Large intestine (tissue), 3 donors: ENCODE data around the gene ZNF789. TPM values are rescaled to one million over a fixed set of nuclear protein-coding genes. Genes with fewer than 3 reads are reported as not detected.

Experiments
- DNase-seq, 2 donors: peaks; one replicate each; pipeline versions ENCODE4 v3.0.0 to v3.0.0-alpha.2; 2013
- H3K27ac ChIP-seq: one replicate; pipeline ENCODE4 v1.5.1; 2013; ENCODE audit warnings: low read length
- H3K27me3 ChIP-seq: 2 replicates; pipeline ENCODE4 v1.6.1; 2013; ENCODE audit warnings: low read length; ENCODE audit not compliant: control insufficient read depth, insufficient read depth
- H3K36me3 ChIP-seq: 2 replicates; pipeline ENCODE4 v1.6.1; 2013; ENCODE audit warnings: low read length; ENCODE audit not compliant: control insufficient read depth, insufficient read depth
- H3K4me1 ChIP-seq: one replicate; pipeline ENCODE4 v1.6.1; 2013; ENCODE audit warnings: low read length; ENCODE audit not compliant: control insufficient read depth, insufficient read depth
- H3K4me3 ChIP-seq: one replicate; pipeline ENCODE4 v1.5.1; 2013; ENCODE audit warnings: low read length
- H3K9me3 ChIP-seq: one replicate; pipeline ENCODE4 v1.6.1; 2013; ENCODE audit warnings: mild to moderate bottlenecking, low read depth, low read length, moderate library complexity; ENCODE audit not compliant: control insufficient read depth
- WGBS: methylation state at CpG from one replicate; pipeline ENCODE4 v1.1.5; 2013; ENCODE audit warnings: low lambda C conversion rate; ENCODE audit not compliant: insufficient coverage; 5-methylcytosine and 5-hydroxymethylcytosine counted together
- polyA plus RNA-seq: library from polyadenylated mRNA; unstranded; fragments of 120-200 nt; gene quantifications from one replicate; pipeline ENCODE4 v1.2.1, GENCODE V29; 2013

The ZNF789 gene
- polyA plus RNA-seq, 1 donor = 61.3 TPM

DNA sequence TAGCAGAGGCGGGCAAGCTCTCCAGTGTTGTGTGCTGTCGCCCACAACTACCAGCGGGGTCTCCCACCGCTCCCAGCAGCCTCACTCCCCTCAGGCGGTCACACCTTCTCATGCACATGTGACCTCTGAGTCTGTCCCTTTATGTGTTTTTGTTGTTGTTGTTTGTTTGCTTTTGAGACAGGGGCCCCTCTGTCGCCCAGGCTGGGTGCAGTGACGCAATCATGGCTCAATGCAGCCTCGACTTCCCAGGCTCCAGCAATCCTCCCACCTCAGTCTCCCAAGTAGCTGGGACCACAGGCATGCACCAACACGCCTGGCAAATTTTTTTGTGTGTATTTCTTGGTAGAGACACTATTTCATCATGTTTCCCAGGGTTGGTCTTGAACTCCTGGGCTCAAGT, 32.5 kb upstream of the ZNF789 start:
- Histone ChIP-seq H3K4me1 (peaks cover 15% of the 10 kb centered on the region), H3K27me3 (no peaks in the 10 kb centered on the region), H3K27ac (no peak overlapping the region), H3K4me3 (peak overlapping the region; percentile 94), H3K36me3 (peaks cover 22% of the 10 kb centered on the region), H3K9me3 (no peaks in the 10 kb centered on the region)
- WGBS = no CpG with 5 or more reads among the region's 9 CpGs
- DNase-seq = no peak

DNA sequence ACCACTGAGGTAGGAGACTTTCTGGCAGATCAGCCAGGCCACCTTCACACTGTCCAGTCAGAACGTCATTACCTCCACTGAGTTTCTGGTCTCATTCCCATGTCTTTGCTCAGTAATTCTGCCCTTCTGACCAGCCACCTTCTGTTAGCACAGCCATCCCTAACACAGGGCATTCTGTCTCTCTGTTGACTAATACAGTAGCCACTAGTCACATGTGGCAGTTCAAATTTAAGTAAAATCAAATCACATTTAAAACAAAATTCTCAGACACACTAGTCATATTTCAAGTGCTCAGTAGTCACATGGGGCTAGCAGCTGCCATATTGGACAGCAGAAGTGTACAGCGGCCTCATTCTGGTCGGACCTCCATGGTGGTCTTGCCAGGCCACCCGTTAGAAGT, 26.6 kb upstream of the ZNF789 start:
- no peak overlapping the region for H3K4me3 ChIP-seq
- H3K9me3 ChIP-seq = no peaks in the 10 kb centered on the region
- no CpG with 5 or more reads among the region's 4 CpGs for WGBS
- H3K36me3 ChIP-seq = peaks cover 72% of the 10 kb centered on the region
- H3K27ac ChIP-seq = no peak overlapping the region
- no peaks in the 10 kb centered on the region for H3K27me3 ChIP-seq
- H3K4me1 ChIP-seq = no peaks in the 10 kb centered on the region
- no peak for DNase-seq

DNA sequence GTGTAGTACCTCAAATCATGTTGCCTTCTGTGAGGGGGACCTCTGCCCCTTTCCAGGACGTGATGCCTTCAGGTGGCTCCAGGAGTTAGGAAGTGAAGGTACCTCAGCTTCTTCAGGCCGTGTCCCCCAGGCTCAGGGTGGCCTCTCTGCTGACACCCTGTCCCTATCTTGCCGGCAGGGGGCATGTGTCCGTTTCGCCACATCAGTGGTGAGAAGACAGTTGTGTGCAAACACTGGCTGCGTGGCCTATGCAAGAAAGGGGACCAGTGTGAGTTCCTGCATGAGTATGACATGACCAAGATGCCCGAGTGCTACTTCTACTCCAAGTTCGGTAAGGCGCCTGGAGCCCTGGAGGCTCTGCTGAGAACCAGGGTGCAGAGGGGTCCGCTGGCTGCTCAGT, 24.7 kb upstream of the ZNF789 start:
- Histone ChIP-seq H3K9me3 (no peaks in the 10 kb centered on the region), H3K4me1 (no peaks in the 10 kb centered on the region), H3K27me3 (no peaks in the 10 kb centered on the region), H3K36me3 (peaks cover 83% of the 10 kb centered on the region), H3K4me3 (no peak overlapping the region), H3K27ac (no peak overlapping the region)
- DNase-seq = no peak
- no CpG with 5 or more reads among the region's 10 CpGs for WGBS

DNA sequence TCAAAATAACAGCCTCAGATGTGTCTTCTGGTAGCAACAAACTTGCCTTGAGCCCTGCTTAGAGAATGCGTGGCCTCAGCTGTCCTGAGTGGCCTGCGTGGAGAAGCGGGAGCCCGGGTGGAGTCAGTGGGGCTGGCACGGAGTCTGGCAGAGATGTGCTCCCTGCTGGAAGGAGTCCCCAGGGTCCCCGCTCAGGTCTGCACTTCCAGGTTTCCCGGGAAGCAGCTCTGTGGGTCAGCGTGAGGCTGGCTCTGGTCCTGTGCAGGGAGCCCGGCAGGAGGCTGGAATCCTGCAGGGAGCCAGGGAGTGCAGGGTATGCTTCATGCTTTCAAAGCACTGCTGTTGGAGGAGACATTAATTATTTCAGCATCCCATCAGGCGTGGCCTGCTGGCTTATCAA, 23.8 kb upstream of the ZNF789 start:
- H3K27me3 ChIP-seq = no peaks in the 10 kb centered on the region
- peaks cover 85% of the 10 kb centered on the region for H3K36me3 ChIP-seq
- no peaks in the 10 kb centered on the region for H3K4me1 ChIP-seq
- no peak overlapping the region for H3K27ac ChIP-seq
- no peak overlapping the region for H3K4me3 ChIP-seq
- DNase-seq = no peak
- H3K9me3 ChIP-seq = no peaks in the 10 kb centered on the region
- WGBS = no CpG with 5 or more reads among the region's 10 CpGs

DNA sequence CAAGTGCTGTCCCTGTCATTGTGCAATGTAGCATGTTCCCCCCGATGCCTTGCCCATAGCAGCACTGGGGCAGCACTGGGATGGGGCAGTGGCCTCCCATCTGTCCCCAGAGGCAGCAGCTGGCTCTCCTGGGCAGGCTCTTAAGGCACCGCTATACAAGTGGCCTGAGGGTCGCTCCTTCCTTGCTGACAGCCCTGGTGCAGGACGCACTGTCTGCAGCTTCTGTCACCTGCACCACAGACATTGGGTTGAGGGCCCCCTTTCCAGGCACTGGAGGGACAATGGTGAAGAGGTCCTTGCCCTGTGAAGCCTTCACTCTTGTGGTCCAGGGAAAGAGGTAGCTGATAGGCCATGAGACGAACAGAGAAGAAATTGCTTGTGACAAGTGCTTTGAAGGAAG, 23.4 kb upstream of the ZNF789 start:
- Histone ChIP-seq H3K4me1 (no peaks in the 10 kb centered on the region), H3K36me3 (peaks cover 89% of the 10 kb centered on the region), H3K27me3 (no peaks in the 10 kb centered on the region), H3K4me3 (no peak overlapping the region), H3K9me3 (no peaks in the 10 kb centered on the region), H3K27ac (no peak overlapping the region)
- WGBS = no CpG with 5 or more reads among the region's 5 CpGs
- DNase-seq = no peak

DNA sequence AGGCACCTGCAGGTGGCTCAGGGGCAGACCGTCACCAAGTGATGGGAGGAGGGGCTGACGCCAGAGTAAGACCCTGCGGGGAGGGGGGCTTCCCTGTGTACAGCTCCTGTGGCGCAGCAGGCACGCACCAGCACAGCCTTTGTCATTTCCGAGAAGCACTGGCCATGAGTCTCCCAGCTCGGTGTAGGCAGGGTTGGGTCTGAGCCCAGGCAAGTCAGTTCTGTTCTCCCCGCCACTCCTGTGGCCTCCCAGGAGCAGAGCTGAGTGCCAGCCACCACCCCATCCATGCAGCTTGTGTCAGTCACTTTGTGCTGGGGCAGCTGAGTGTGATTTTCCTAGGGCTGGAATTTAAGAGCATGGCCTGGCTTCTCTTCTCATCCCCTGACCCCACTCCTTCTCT, 20.8 kb upstream of the ZNF789 start:
- no peak for DNase-seq
- no CpG with 5 or more reads among the region's 8 CpGs for WGBS
- no peaks in the 10 kb centered on the region for H3K4me1 ChIP-seq
- no peaks in the 10 kb centered on the region for H3K27me3 ChIP-seq
- peaks cover 97% of the 10 kb centered on the region for H3K36me3 ChIP-seq
- H3K9me3 ChIP-seq = no peaks in the 10 kb centered on the region
- H3K4me3 ChIP-seq = no peak overlapping the region
- H3K27ac ChIP-seq = no peak overlapping the region

DNA sequence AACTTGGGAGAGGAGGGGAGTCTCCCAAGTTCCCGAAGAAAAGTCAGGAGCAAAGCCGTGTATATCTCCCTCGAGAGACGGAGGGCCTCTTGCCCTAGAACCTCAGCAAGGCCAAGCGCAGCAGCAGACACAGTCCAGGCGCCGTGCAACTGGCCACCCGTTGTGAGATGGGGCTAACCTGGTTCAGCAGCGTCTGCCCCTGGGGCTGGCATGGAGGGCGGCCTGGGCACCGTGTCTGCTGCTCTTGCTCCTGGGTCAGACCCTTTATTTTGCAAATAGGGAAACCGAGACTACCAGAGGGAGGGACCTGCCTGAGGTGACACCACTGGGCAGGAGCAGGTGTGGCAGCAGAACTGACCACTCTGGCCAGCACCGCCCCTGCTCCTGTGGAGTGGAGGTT, 20.1 kb upstream of the ZNF789 start:
- Histone ChIP-seq H3K9me3 (no peaks in the 10 kb centered on the region), H3K4me1 (no peaks in the 10 kb centered on the region), H3K36me3 (peaks cover 98% of the 10 kb centered on the region), H3K4me3 (no peak overlapping the region), H3K27me3 (no peaks in the 10 kb centered on the region), H3K27ac (no peak overlapping the region)
- WGBS = no CpG with 5 or more reads among the region's 13 CpGs
- no peak for DNase-seq

DNA sequence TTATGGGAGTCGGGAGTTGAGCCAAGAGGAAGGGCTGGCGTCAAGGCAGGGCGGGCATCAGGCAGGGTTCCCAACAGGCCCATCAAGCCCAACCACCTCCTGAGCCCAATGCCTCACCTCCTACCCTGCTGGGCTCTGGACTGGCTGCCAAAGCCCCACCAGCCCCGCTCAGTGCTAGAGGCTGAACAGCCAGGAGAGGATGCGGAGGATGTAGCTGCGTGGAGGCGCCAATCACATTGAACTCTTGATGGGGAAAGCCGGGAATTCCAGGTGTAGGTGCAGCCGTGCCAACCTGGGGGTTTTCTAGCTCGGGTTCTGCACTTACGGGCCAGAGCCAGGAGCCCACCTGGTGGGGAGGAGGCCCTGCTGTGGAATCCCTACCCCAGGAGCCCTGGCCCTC, 19.6 kb upstream of the ZNF789 start:
- Histone ChIP-seq H3K9me3 (no peaks in the 10 kb centered on the region), H3K4me1 (no peaks in the 10 kb centered on the region), H3K36me3 (peaks cover 98% of the 10 kb centered on the region), H3K4me3 (no peak overlapping the region), H3K27ac (no peak overlapping the region), H3K27me3 (no peaks in the 10 kb centered on the region)
- DNase-seq = no peak
- no CpG with 5 or more reads among the region's 11 CpGs for WGBS

DNA sequence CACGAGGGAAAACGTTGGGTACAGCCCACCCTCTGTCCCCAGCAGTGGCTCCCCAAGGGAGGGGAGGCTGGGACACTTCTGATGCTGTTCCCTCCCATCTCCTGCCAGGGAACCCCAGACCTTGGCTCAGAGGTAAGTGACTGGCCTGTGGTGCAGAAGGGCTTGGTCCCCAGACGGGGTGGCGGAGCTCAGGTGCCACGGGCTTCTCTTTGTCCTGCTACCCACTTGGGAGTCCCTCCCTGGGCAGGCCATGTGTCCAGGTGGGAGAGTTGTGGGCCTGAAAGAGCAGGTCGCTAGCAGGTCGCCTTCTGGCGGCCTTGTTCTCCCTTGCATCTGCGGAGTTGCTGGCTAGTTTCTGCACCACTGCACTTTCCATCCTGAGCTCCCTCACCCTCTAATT, 16.8 kb upstream of the ZNF789 start:
- Histone ChIP-seq H3K9me3 (no peaks in the 10 kb centered on the region), H3K27ac (no peak overlapping the region), H3K27me3 (no peaks in the 10 kb centered on the region), H3K36me3 (peaks cover 96% of the 10 kb centered on the region), H3K4me3 (no peak overlapping the region), H3K4me1 (no peaks in the 10 kb centered on the region)
- WGBS = no CpG with 5 or more reads among the region's 9 CpGs
- DNase-seq = no peak

DNA sequence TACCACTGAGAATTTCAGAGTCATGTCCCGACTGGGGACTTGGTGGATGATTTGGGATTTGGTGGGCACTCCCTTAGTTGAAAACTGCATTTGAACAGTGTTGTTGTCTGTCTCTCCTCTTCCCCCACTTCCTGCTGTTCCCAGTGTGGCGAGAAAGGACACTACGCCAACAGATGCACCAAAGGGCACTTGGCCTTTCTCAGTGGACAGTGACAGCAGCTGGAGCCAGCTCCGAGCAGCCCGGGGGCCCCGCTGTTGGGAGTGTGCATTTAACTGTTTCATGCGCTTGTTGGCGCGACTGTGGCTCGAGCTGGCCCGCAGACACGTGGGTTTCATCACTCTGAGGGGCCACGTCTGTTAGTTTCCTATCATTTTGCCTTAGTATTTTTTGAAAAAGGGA, 16.4 kb upstream of the ZNF789 start:
- Histone ChIP-seq H3K4me1 (no peaks in the 10 kb centered on the region), H3K9me3 (no peaks in the 10 kb centered on the region), H3K36me3 (peaks cover 95% of the 10 kb centered on the region), H3K27ac (no peak overlapping the region), H3K27me3 (no peaks in the 10 kb centered on the region), H3K4me3 (no peak overlapping the region)
- WGBS = no CpG with 5 or more reads among the region's 13 CpGs
- no peak for DNase-seq

DNA sequence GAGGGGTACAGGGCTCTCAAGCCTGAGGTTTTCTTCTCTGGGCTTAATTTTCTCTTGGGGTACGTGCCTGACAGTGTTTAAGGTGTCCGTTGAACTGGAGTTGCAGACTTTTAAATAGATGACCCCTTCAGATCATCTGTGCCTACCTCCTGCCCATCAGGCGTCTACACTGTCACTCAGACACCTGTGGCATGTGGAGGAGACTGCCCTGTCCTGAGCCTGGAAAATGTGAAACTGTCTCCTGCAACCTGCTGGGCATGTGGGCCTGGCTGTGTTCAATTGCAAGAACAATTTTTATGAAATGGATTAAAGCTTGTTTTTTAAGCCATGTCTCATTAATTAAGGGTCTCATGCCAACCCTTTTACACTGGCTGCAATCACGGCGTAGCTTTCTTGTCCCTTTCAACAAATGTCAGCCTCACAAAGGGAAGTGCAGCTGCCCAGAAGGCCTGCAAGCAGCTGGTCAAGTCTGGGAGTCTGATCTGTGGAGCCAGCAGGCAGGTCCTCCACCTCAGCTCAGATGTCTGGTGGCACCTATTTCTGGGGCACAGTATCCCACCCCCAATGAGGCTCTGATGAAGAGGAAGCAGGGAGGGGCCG, 15.5 kb upstream of the ZNF789 start:
- DNase-seq = no peak
- H3K27me3 ChIP-seq = no peaks in the 10 kb centered on the region
- no CpG with 5 or more reads among the region's 6 CpGs for WGBS
- no peaks in the 10 kb centered on the region for H3K4me1 ChIP-seq
- no peaks in the 10 kb centered on the region for H3K9me3 ChIP-seq
- peaks cover 87% of the 10 kb centered on the region for H3K36me3 ChIP-seq
- no peak overlapping the region for H3K4me3 ChIP-seq
- H3K27ac ChIP-seq = no peak overlapping the region
